Muscle layer of colon (tissue), 2 donors: ENCODE results near the gene MALT1.
"Not testable (repeated sequence)": the region's sequence is repeated elsewhere in the genome, so short reads cannot be mapped to it uniquely, and the experiment has no call there.

Experiments
- H3K27ac ChIP-seq: one replicate; pipeline ENCODE4 v1.7.0; 2013; ENCODE audit warnings: low read depth, mild to moderate bottlenecking, low read length, moderate library complexity
- H3K27me3 ChIP-seq, 2 donors: one replicate each; pipeline ENCODE4 v1.7.0; 2013; ENCODE audit warnings: low read length in 2 of 2, mild to moderate bottlenecking in 2 of 2; ENCODE audit not compliant: insufficient read depth in 2 of 2, control insufficient read depth in 1 of 2
- H3K36me3 ChIP-seq: one replicate; pipeline ENCODE4 v1.7.0; 2013; ENCODE audit warnings: mild to moderate bottlenecking, low read length; ENCODE audit not compliant: insufficient read depth
- H3K4me1 ChIP-seq: one replicate; pipeline ENCODE4 v1.7.0; 2013; ENCODE audit warnings: mild to moderate bottlenecking, low read length; ENCODE audit not compliant: insufficient read depth
- H3K4me3 ChIP-seq, 2 donors: one replicate each; pipeline ENCODE4 v1.7.0; 2013; ENCODE audit warnings: low read length in 2 of 2, low read depth in 1 of 2, mild to moderate bottlenecking in 1 of 2, moderate library complexity in 1 of 2
- H3K9ac ChIP-seq: one replicate; pipeline ENCODE4 v1.7.0; 2013; ENCODE audit warnings: low read length
- H3K9me3 ChIP-seq: one replicate; pipeline ENCODE4 v1.7.0; 2013; ENCODE audit warnings: mild to moderate bottlenecking, low read length
- donor health status: abdominal sarcoma.
- donor health status: Adenocarcinoma of cecum.

Gene MALT1

GRCh38 chr18:58639751-58640427 lies 31.4 kb upstream of the MALT1 start:
- Histone ChIP-seq H3K9ac (no peak overlapping the region), H3K27ac (no peak overlapping the region), H3K27me3 (no peaks in the 10 kb centered on the region), H3K9me3 (no peaks in the 10 kb centered on the region), H3K4me1 (no peaks in the 10 kb centered on the region), H3K4me3 (no peak overlapping the region), H3K36me3 (no peaks in the 10 kb centered on the region)

- Histone ChIP-seq H3K4me3 (no peak overlapping the region), H3K36me3 (no peaks in the 10 kb centered on the region), H3K27ac (no peak overlapping the region), H3K9me3 (no peaks in the 10 kb centered on the region), H3K9ac (no peak overlapping the region), H3K4me1 (no peaks in the 10 kb centered on the region), H3K27me3 (no peaks in the 10 kb centered on the region)
Measured at GRCh38 chr18:58640428-58640805, 30.8 kb upstream of the MALT1 start.

GRCh38 chr18:58640891-58641610 lies 30.2 kb upstream of the MALT1 start:
- Histone ChIP-seq H3K36me3 (no peaks in the 10 kb centered on the region), H3K27ac (no peak overlapping the region), H3K9me3 (no peaks in the 10 kb centered on the region), H3K27me3 (no peaks in the 10 kb centered on the region), H3K4me3 (no peak overlapping the region), H3K9ac (no peak overlapping the region), H3K4me1 (no peaks in the 10 kb centered on the region)

GRCh38 chr18:58643557-58643956 lies 27.7 kb upstream of the MALT1 start:
- not testable (repeated sequence) for H3K27ac ChIP-seq, H3K36me3 ChIP-seq, H3K9ac ChIP-seq, H3K27me3 ChIP-seq, H3K4me1 ChIP-seq, H3K9me3 ChIP-seq, H3K4me3 ChIP-seq

DNA sequence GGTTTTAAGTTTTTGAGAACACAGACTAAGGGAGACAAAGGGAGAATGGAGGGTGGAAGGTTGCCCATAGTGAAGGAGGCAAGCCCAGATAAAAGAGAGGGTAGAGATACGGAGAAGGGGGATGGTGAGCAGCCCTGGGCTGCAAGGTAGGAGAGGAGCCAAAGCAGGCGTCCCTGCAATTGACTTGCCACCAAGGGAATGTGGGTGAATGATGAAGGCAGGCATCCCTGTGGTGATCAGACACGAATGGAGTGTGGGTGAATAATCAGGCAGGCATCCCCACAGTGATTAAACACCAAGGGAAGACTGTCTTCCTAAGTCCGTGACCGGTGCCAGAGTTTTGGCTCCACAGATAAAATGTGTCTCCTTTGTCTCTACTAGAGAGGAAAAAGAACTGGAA lies 25.9 kb upstream of the MALT1 start:
- Histone ChIP-seq H3K4me3 (no peak overlapping the region), H3K9me3 (no peaks in the 10 kb centered on the region), H3K27me3 (no peaks in the 10 kb centered on the region), H3K9ac (no peak overlapping the region), H3K4me1 (no peaks in the 10 kb centered on the region), H3K27ac (no peak overlapping the region), H3K36me3 (no peaks in the 10 kb centered on the region)

DNA sequence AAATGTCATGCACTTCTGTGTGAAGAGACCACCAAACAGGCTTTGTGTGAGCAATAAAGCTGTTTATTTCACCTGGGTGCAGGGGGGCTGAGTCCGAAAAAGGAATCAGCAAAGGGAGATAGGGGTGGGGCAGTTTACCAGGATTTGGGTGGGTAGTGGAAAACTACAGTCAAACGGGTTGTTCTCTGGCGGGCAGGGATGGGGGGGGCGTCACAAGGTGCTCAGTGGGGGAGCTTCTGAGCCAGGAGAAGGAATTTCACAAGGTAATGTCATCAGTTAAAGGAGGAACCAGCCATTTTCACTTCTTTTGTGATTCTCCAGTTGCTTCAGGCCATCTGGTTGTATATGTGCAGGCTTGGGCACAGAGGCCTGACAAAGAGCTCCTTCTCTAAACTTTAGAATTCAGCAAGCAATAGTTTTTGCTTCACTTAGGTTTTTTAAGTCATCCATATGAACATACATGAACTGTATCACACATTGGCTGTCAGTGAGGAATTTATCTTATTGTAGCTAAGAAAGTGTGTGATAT lies 24.9 kb upstream of the MALT1 start:
- Histone ChIP-seq H3K27me3 (no peaks in the 10 kb centered on the region), H3K4me1 (no peaks in the 10 kb centered on the region), H3K9ac (no peak overlapping the region), H3K9me3 (no peaks in the 10 kb centered on the region), H3K27ac (no peak overlapping the region), H3K4me3 (no peak overlapping the region), H3K36me3 (no peaks in the 10 kb centered on the region)

DNA sequence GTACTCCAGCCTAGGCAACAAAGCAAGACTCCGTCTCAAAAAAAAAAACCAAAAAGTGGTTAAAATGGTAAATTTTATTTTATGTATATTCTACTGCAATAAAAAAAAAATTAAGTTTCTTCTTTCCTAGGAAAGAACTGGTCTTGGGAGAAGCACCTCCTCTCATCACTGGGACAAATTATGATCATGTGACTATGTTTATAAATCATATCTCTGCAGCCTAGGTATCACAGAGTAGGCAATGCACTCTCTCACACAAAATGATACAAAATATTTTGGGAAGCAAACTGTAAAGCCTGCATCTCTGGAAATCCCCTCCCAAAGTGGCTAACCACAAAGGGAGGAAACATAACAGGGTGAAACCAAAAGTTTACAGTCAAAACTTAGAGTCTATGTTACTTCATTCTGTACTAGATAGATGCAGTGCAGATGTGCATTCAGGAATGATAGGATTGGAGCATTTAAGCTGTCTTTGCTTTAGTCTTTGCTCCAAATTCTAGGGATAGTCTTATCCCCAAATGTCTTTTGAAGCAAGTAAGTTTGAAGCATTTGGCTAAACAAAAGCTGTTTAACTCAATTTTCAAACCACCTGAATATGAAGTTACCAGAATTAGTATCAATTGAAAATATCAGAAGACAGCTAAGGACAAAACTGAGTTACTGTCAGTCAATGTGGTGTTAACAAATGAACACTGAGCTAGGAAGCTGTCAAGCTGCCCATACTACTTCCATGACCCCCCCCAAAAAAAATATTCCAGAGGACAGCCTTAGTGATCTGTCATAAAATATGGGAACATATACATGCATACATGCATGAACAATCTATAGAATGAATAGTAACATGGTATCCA lies 21.1 kb upstream of the MALT1 start:
- no peaks in the 10 kb centered on the region for H3K4me1 ChIP-seq
- H3K9me3 ChIP-seq, result no peaks in the 10 kb centered on the region
- no peaks in the 10 kb centered on the region for H3K27me3 ChIP-seq
- H3K9ac ChIP-seq, result no peak overlapping the region
- H3K36me3 ChIP-seq, result no peaks in the 10 kb centered on the region
- no peak overlapping the region for H3K4me3 ChIP-seq
- no peak overlapping the region for H3K27ac ChIP-seq

DNA sequence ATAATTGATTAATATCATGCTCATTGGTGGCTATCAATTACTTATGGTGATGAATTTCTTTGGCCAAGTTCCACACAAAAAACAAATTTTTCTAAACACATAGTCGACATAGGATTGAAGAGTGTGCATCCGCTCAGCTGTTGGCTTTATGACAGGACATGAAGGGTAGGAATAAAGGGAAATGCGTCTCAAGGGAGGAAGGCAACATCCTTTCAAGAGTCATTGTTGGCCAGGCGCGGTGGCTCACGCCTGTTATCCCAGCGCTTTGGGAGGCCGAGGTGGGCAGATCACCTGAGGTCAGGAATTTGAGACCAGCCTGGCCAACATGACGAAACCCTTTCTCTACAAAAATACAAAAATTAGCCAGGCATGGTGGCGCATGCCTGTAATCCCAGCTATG lies 20.4 kb upstream of the MALT1 start:
- H3K36me3 ChIP-seq, H3K9ac ChIP-seq, H3K4me3 ChIP-seq, H3K9me3 ChIP-seq, H3K4me1 ChIP-seq, H3K27ac ChIP-seq, H3K27me3 ChIP-seq: not testable (repeated sequence)

GRCh38 chr18:58653144-58653722 lies 18.0 kb upstream of the MALT1 start:
- not testable (repeated sequence) for H3K4me1 ChIP-seq, H3K36me3 ChIP-seq, H3K4me3 ChIP-seq, H3K9me3 ChIP-seq, H3K27ac ChIP-seq, H3K9ac ChIP-seq, H3K27me3 ChIP-seq

DNA sequence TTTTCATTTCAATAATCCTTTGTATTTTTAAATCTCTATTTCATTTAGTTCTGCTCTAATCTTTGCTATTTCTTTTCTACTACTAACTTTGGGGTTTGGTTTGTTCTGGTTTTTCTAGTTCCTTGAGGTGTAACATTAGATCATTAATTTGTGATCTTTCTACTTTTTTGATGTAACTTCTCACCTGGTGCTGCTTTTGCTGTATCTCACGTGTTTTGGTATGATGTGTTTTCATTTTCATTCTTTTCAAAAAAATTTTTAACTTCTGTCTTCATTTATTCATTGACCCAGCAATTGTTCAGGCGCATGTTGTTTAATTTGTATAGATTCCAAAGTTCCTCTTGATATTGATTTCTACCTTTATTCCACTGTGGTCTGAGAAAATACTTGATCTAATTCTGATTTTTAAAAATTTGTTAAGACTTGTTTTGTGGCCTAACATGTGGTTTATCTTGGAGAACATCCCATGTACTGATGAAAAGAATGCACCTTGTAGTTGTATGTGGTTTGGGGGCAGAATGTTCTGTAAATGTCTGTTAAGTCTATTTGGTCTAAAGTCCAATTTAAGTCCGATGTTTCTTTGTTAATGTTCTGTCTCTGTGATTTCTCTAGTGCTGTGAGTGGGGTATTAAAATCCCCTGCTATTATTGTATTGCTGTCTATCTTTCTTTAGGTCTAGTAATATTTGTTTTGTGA lies 17.3 kb upstream of the MALT1 start:
- no peak overlapping the region for H3K4me3 ChIP-seq
- no peaks in the 10 kb centered on the region for H3K27me3 ChIP-seq
- no peaks in the 10 kb centered on the region for H3K9me3 ChIP-seq
- no peak overlapping the region for H3K9ac ChIP-seq
- no peaks in the 10 kb centered on the region for H3K36me3 ChIP-seq
- H3K4me1 ChIP-seq, result no peaks in the 10 kb centered on the region
- H3K27ac ChIP-seq, result no peak overlapping the region
